ENCODE data around the gene SYTL2.

DNA sequence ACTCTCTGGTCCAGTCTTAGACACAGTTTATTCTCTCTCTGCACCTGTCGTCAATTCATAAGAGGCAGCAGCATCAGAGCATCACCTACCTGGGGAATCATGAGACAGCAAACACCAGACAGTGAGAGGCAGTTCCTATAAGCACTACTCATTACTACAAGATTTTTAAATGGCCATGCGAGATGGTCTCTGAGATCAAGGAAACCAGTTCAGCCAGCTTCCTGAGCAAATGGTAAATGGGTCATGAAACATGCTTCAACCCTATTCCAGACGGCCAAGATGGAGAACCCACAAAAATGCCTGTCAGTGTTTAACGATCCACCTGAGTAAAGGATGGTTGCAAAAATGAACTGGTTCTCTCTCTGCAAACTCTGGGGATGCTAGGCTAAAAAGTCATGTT lies 52.9 kb downstream of the SYTL2 start:
- TF ChIP-seq POLR2A (IDR thresholded peaks at IDR 0.05) = no peak
- TF ChIP-seq, protein P1, sequence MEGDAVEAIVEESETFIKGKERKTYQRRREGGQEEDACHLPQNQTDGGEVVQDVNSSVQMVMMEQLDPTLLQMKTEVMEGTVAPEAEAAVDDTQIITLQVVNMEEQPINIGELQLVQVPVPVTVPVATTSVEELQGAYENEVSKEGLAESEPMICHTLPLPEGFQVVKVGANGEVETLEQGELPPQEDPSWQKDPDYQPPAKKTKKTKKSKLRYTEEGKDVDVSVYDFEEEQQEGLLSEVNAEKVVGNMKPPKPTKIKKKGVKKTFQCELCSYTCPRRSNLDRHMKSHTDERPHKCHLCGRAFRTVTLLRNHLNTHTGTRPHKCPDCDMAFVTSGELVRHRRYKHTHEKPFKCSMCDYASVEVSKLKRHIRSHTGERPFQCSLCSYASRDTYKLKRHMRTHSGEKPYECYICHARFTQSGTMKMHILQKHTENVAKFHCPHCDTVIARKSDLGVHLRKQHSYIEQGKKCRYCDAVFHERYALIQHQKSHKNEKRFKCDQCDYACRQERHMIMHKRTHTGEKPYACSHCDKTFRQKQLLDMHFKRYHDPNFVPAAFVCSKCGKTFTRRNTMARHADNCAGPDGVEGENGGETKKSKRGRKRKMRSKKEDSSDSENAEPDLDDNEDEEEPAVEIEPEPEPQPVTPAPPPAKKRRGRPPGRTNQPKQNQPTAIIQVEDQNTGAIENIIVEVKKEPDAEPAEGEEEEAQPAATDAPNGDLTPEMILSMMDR (IDR thresholded peaks at IDR 0.05) = no peak
- TF ChIP-seq EP300 (IDR thresholded peaks at IDR 0.05) = no peak

Measured in ovary (tissue), 3 donors.